Urinary bladder (tissue), 4 donors: Measurements from ENCODE around the gene CHCHD3. TPM values are rescaled to one million over a fixed set of nuclear protein-coding genes. Genes with fewer than 3 reads are reported as not detected.
"Not testable (repeated sequence)": the region's sequence is repeated elsewhere in the genome, so short reads cannot be mapped to it uniquely, and the experiment has no call there.

ENCODE experiments used
- DNase-seq: peaks from one replicate; pipeline ENCODE4 v3.0.0-alpha.2; 2015; ENCODE audit errors: extremely low spot score
- H3K27ac ChIP-seq: one replicate; pipeline ENCODE4 v1.5.1; 2013; ENCODE audit warnings: low read depth, mild to moderate bottlenecking, moderate library complexity
- H3K36me3 ChIP-seq: one replicate; pipeline ENCODE4 v1.6.1; 2013; ENCODE audit warnings: mild to moderate bottlenecking, moderate library complexity; ENCODE audit not compliant: insufficient read depth
- H3K4me1 ChIP-seq: one replicate; pipeline ENCODE4 v1.6.1; 2013; ENCODE audit warnings: mild to moderate bottlenecking, moderate library complexity; ENCODE audit not compliant: insufficient read depth
- H3K4me3 ChIP-seq: one replicate; pipeline ENCODE4 v1.5.1; 2013; ENCODE audit warnings: low read depth, low read length
- WGBS: extraction: QIAGEN DNeasy Blood & Tissue Kit; methylation state at CpG from one replicate; pipeline ENCODE4 v1.1.7; 2013; 5-methylcytosine and 5-hydroxymethylcytosine counted together
- polyA plus RNA-seq: library from polyadenylated mRNA; stranded (reverse); fragments of 200-250 nt; gene quantifications from one replicate; pipeline ENCODE4 v1.2.3, GENCODE V29; 2013
- total RNA-seq: library from RNA; depleted of rRNA; stranded (reverse); fragments of >200 nt; gene quantifications from one replicate; pipeline ENCODE4 v1.2.3, GENCODE V29; 2014
- donor health status: healthy with polysubstance abuse.
- donor health status: healthy.

Gene CHCHD3
- total and polyA plus RNA-seq, 2 donors, result 56.5 to 60.7 TPM

DNA sequence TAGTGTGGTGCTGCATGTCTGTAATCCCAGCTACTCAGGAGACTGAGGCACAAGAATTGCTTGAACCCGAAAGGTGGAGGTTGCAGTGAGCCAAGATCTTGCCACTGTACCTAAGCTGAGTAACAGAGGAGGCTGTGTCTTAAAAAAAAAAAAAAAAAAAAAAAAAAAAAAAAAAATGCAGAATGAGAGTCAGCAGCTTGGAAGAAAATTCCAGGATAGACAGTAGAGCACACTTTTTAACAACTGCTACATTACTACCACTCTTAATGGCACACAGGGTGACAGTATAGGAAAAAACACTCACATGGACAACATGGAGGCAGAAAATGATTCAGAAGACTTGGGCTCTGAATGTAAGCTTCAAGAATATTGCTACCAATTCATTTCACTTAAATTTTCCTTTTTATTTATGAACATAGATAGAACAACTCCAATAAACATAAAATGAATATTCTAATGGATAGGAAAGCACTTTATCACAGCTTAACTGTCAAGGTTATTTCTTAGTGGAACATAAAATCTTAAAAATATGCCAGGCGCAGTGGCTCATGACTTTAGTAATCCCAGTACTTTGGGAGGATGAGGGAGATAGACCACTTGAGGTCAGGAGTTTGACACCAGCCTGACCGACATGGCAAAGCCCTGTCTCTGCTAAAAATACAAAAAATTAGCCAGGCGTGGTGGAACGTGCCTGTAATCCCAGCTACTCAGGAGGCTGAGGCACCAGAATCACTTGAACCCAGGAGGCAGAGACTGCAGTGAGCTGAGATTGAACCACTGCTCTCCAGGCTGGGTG lies 31.5 kb downstream of the CHCHD3 start:
- DNase-seq, result no peak
- 71% methylated on average over 5 of the region's 5 CpGs for WGBS
- H3K27ac ChIP-seq, result no peak overlapping the region
- peaks cover 1% of the 10 kb centered on the region for H3K4me1 ChIP-seq
- H3K36me3 ChIP-seq, result no peaks in the 10 kb centered on the region
- no peak overlapping the region for H3K4me3 ChIP-seq

GRCh38 chr7:133048589-133048988 lies 33.3 kb downstream of the CHCHD3 start:
- no peak overlapping the region for H3K27ac ChIP-seq
- H3K36me3 ChIP-seq, result no peaks in the 10 kb centered on the region
- H3K4me1 ChIP-seq, result peaks cover 1% of the 10 kb centered on the region
- no peak for DNase-seq
- H3K4me3 ChIP-seq, result no peak overlapping the region
- 84% methylated on average over 4 of the region's 4 CpGs for WGBS

- H3K4me1 ChIP-seq, result peaks cover 1% of the 10 kb centered on the region
- H3K36me3 ChIP-seq, result no peaks in the 10 kb centered on the region
- no peak overlapping the region for H3K27ac ChIP-seq
- 81% methylated on average over 2 of the region's 2 CpGs for WGBS
- DNase-seq, result no peak
- no peak overlapping the region for H3K4me3 ChIP-seq
Measured at GRCh38 chr7:133047321-133047720, 34.6 kb downstream of the CHCHD3 start.

- WGBS, result 83% methylated on average over 9 of the region's 9 CpGs
- no peak for DNase-seq
- Histone ChIP-seq H3K4me1 (no peaks in the 10 kb centered on the region), H3K4me3 (no peak overlapping the region), H3K27ac (no peak overlapping the region), H3K36me3 (no peaks in the 10 kb centered on the region)
Measured at GRCh38 chr7:133044722-133045473, 37.0 kb downstream of the CHCHD3 start.

- Histone ChIP-seq H3K36me3 (no peaks in the 10 kb centered on the region), H3K27ac (no peak overlapping the region), H3K4me1 (no peaks in the 10 kb centered on the region), H3K4me3 (no peak overlapping the region)
- DNase-seq, result no peak
- WGBS, result 90% methylated on average over 7 of the region's 7 CpGs
Measured at GRCh38 chr7:133040674-133041073, 41.2 kb downstream of the CHCHD3 start.

DNA sequence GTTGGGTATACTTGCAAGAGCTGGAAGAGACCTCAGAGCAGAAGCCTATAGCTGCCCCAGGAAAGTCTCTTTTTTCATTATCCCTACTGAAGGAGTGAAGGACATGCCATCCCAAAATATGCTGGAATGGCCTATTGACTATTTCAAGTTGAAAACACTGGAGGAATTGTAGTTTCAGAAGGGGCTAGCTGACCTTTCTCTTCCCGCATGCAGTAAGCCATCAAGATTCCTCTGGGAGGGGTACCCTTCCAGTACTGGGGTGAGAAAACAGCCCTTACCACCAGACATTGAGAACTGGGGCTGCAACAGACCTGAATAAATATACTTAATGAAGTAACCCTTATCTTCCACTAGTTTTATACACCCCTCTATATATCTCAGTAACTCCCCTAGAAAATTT lies 41.7 kb downstream of the CHCHD3 start:
- Histone ChIP-seq H3K4me3 (no peak overlapping the region), H3K27ac (no peak overlapping the region), H3K4me1 (no peaks in the 10 kb centered on the region), H3K36me3 (no peaks in the 10 kb centered on the region)
- no peak for DNase-seq
- WGBS, result 96% methylated on average over 1 of the region's 1 CpG

DNA sequence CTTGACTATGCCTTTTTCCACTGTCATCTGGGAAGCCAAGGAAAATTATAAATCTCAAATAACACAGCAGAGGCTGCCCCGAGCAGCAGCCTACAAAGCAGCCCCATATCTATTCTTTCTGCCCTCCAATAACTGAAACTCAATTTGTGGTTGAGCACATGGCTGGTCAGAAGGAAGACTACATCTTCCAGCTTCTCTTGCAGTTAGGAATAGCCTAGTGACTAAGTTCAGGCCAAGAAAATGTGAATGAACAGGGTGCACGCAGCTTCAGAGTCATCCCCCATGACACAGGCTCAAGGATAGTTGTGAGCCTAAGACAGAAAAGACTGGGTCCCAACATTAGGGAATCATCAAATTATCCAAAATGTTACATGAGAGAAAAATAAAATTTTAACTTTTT lies 42.3 kb downstream of the CHCHD3 start:
- H3K4me1 ChIP-seq, result no peaks in the 10 kb centered on the region
- 95% methylated on average over 2 of the region's 2 CpGs for WGBS
- DNase-seq, result no peak

DNA sequence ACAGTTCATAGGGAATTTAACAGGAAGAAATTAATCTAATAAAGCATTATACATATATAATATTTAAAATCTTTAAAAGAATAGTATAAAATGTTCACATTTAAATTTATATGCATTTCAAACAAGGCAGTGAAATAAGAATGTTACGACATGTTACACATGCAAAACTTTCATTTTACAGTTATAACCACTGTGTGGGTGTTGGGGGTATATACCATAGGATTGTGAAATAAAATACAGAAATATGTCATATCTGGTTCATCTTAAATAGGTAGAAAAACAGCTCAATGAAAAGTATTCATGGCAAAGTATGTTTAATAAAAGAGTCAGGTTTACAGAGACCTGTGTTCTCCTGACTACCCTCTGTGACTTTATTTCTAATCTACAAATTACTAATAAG lies 45.6 kb downstream of the CHCHD3 start:
- Histone ChIP-seq H3K27ac (no peak overlapping the region), H3K4me1 (no peaks in the 10 kb centered on the region), H3K36me3 (no peaks in the 10 kb centered on the region), H3K4me3 (no peak overlapping the region)
- over 99% methylated on average over 1 of the region's 1 CpG for WGBS
- DNase-seq, result no peak

More for the DNA sequence above, 42.3 kb downstream of the CHCHD3 start:
- H3K36me3 ChIP-seq, result no peaks in the 10 kb centered on the region
- no peak overlapping the region for H3K27ac ChIP-seq
- no peak overlapping the region for H3K4me3 ChIP-seq

- not testable (repeated sequence) for H3K4me1 ChIP-seq, H3K27ac ChIP-seq
- WGBS, result 95% methylated on average over 10 of the region's 10 CpGs
Measured at GRCh38 chr7:133035240-133035639, 46.6 kb downstream of the CHCHD3 start.

GRCh38 chr7:133030346-133030745 lies 51.5 kb downstream of the CHCHD3 start:
- no peak overlapping the region for H3K27ac ChIP-seq
- no peaks in the 10 kb centered on the region for H3K4me1 ChIP-seq
- no peak overlapping the region for H3K4me3 ChIP-seq
- DNase-seq, result no peak
- H3K36me3 ChIP-seq, result no peaks in the 10 kb centered on the region

More at GRCh38 chr7:133035240-133035639, 46.6 kb downstream of the CHCHD3 start:
- DNase-seq, H3K4me3 ChIP-seq, H3K36me3 ChIP-seq: not testable (repeated sequence)

DNA sequence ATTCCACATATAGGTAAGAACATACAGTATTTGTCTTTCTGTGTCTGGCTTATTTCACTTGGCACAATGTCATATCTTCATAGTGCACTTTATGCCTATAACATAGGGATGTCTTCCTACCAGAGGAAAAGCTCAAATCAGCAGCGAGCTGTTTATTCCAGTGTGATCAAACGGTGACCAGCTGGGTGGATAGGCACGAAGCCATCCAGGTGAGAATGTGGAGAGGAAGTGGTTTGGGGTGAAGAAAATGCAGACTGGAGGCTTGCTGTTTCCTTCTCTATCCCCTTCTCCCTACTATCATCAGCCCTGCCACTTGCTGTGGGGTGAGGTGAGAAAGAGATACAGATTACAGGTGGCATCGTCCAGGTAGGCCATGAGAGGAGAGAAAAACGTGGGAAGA lies 52.4 kb downstream of the CHCHD3 start:
- no peaks in the 10 kb centered on the region for H3K36me3 ChIP-seq
- no peaks in the 10 kb centered on the region for H3K4me1 ChIP-seq
- 73% methylated on average over 5 of the region's 5 CpGs for whole genome bisulfite sequencing
- H3K4me3 ChIP-seq, result no peak overlapping the region
- no peak overlapping the region for H3K27ac ChIP-seq
- DNase-seq, result no peak

DNA sequence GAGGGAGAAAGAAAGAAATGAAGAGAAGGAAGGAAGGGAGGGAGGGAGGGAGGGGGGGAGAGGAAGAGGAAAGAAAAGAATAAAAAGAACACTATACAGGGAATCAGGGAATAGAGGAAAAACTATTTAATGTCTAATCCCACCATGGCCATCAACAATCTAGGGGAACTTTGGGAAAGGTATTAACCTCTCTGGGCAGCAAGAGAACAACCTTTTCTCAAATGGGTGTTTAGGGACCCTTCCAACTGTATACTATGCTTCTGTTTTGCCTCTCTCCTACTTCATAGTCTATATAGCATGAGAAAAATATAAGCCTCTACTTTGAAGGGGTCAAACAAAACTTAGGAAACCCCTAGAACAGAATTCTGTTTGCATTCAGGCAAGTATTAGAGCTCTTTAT lies 54.5 kb downstream of the CHCHD3 start:
- no peak for DNase-seq
- Histone ChIP-seq H3K4me3 (no peak overlapping the region), H3K27ac (no peak overlapping the region), H3K4me1 (no peaks in the 10 kb centered on the region), H3K36me3 (no peaks in the 10 kb centered on the region)

DNA sequence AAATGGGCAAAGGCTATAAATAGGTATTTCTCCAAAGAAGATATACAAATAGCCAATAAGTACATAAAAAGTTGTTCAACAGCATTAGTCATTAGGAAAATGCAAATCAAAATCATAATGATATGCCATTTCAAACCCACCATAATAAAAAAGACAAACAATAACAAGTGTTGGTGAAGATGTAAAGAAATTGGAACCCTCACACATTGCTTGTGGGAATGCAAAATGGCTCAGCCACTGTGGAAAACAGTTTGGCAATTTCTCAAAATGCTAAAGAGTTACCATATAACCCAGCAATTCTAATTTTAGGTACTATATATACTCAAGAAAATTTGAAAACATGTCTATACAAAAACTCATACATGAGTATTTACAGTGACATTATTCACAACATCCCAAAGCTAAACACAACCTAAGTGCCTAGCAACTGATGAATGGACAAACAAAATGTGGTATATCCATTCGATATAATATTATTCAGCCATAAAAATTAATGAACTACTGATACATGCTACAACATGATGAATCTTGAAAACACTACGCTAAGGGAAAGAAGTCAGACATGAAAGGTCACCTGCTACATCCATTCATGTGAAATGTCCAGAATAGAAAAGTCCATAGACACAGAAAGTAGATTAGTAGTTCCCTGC lies 55.6 kb downstream of the CHCHD3 start:
- DNase-seq, result no peak
- H3K4me3 ChIP-seq, result no peak overlapping the region
- H3K4me1 ChIP-seq, result no peaks in the 10 kb centered on the region
- WGBS, result 98% methylated on average over 2 of the region's 2 CpGs
- H3K36me3 ChIP-seq, result no peaks in the 10 kb centered on the region
- no peak overlapping the region for H3K27ac ChIP-seq

GRCh38 chr7:133025056-133025455 lies 56.8 kb downstream of the CHCHD3 start:
- Histone ChIP-seq H3K36me3 (no peaks in the 10 kb centered on the region), H3K4me1 (no peaks in the 10 kb centered on the region), H3K4me3 (no peak overlapping the region), H3K27ac (no peak overlapping the region)
- no peak for DNase-seq
- 80% methylated on average over 2 of the region's 2 CpGs for WGBS
